Ishikawa (cell line): ENCODE results near the gene HOXB3.
A peak's percentile ranks its signal among the peaks of the same experiment; 100 is the strongest.

Experiments
- CEBPB ChIP-seq: IDR thresholded peaks from 2 replicates; pipeline ENCODE4 v1.6.1; 2012
- CREB1 ChIP-seq: IDR thresholded peaks from 2 replicates; pipeline ENCODE4 v1.6.1; 2012; ENCODE audit warnings: low read depth
- EGR1 ChIP-seq: IDR thresholded peaks from 2 replicates; pipeline ENCODE4 v1.6.1; 2012
- EP300 ChIP-seq: IDR thresholded peaks from 2 replicates; pipeline ENCODE4 v1.6.1; 2012; ENCODE audit warnings: borderline replicate concordance
- FOXM1 ChIP-seq: IDR thresholded peaks from 2 replicates; pipeline ENCODE4 v1.6.1; 2012; ENCODE audit warnings: low read depth, borderline replicate concordance
- MAX ChIP-seq: IDR thresholded peaks from 2 replicates; pipeline ENCODE4 v1.6.1; 2012
- NFIC ChIP-seq: IDR thresholded peaks from 2 replicates; pipeline ENCODE4 v1.6.1; 2012
- RAD21 ChIP-seq: IDR thresholded peaks from 2 replicates; pipeline ENCODE4 v1.6.1; 2012; ENCODE audit warnings: low read depth
- REST ChIP-seq: IDR thresholded peaks from 2 replicates; pipeline ENCODE4 v1.6.1; 2012; ENCODE audit warnings: low read depth, mild to moderate bottlenecking
- TAF1 ChIP-seq: IDR thresholded peaks from 2 replicates; pipeline ENCODE4 v1.6.1; 2012; ENCODE audit warnings: low read depth, mild to moderate bottlenecking
- TCF12 ChIP-seq: IDR thresholded peaks from 2 replicates; pipeline ENCODE4 v1.6.1; 2012; ENCODE audit warnings: low read depth
- TEAD4 ChIP-seq: IDR thresholded peaks from 2 replicates; pipeline ENCODE4 v1.6.1; 2012
- USF1 ChIP-seq: IDR thresholded peaks from 2 replicates; pipeline ENCODE4 v1.6.1; 2012
- YY1 ChIP-seq: IDR thresholded peaks from 2 replicates; pipeline ENCODE4 v1.6.1; 2012; ENCODE audit warnings: low read depth
- ZBTB7A ChIP-seq: IDR thresholded peaks from 2 replicates; pipeline ENCODE4 v1.6.1; 2012; ENCODE audit warnings: low read depth

Gene HOXB3

GRCh38 chr17:48588074-48588415, 2.0 kb downstream of the HOXB3 start:
- no peak for TF ChIP-seq CREB1
- no peak for TF ChIP-seq REST
- no peak for TF ChIP-seq ZBTB7A
- no peak for TF ChIP-seq USF1
- no peak for TF ChIP-seq TAF1
- no peak for TF ChIP-seq EP300
- TF ChIP-seq YY1: no peak
- TF ChIP-seq MAX: no peak

- peak; percentile 81 for TF ChIP-seq EP300
- TF ChIP-seq NFIC: no peak
- TF ChIP-seq TCF12: peak; percentile 66; the same call in 1 of the 2 replicates
- TF ChIP-seq FOXM1: peak; percentile 49; the same call in 1 of the 2 replicates
Observed at GRCh38 chr17:48587276-48588073, 2.6 kb downstream of the HOXB3 start.

GRCh38 chr17:48586355-48587258, 3.4 kb downstream of the HOXB3 start:
- TF ChIP-seq ZBTB7A: no peak
- no peak for TF ChIP-seq MAX
- no peak for TF ChIP-seq RAD21
- TF ChIP-seq EP300: no peak
- no peak for TF ChIP-seq USF1
- TF ChIP-seq CREB1: no peak
- TF ChIP-seq TEAD4: no peak
- TF ChIP-seq YY1: no peak

GRCh38 chr17:48584223-48584741, 5.8 kb downstream of the HOXB3 start:
- TF ChIP-seq EGR1 (no peak), TEAD4 (no peak), USF1 (no peak), CREB1 (no peak), FOXM1 (no peak), ZBTB7A (no peak), REST (no peak), YY1 (no peak), MAX (no peak), CEBPB (no peak), NFIC (no peak)

- TF ChIP-seq RAD21 (no peak), REST (no peak), YY1 (no peak)
Observed at GRCh38 chr17:48583708-48584222, 6.3 kb downstream of the HOXB3 start.
